HEK293T (cell line): ENCODE measurements around the gene HOXA7.

Experiments used
- CTCF ChIA-PET: fragments of 350-600 bp; formaldehyde crosslinking; extraction: SDS; loops from one replicate; lab custom pipeline; 2021; ENCODE audit warnings: antibody characterized with exemption, inconsistent platforms; lab: Yijun Ruan, JAX
- POLR2A ChIA-PET: fragments of 350-600 bp; formaldehyde crosslinking; extraction: SDS; loops from one replicate; lab custom pipeline; 2020; ENCODE audit warnings: antibody characterized with exemption, inconsistent platforms; lab: Yijun Ruan, JAX
- DNase-seq: peaks from one replicate; pipeline ENCODE4 v3.0.0; 2012; ENCODE audit warnings: mixed read lengths; ENCODE audit errors: extremely low spot score
- ARNT ChIP-seq: fragments of 450-650 bp; IDR thresholded peaks from 2 replicates; pipeline ENCODE4 v1.6.1; 2017; ENCODE audit warnings: mild to moderate bottlenecking
- BHLHE40 ChIP-seq: fragments of 450-650 bp; IDR thresholded peaks from 2 replicates; pipeline ENCODE4 v1.6.1; 2016; ENCODE audit warnings: mild to moderate bottlenecking, moderate library complexity, borderline replicate concordance
- CTBP1 ChIP-seq: fragments of 450-650 bp; IDR thresholded peaks from 2 replicates; pipeline ENCODE4 v1.6.1; 2016; ENCODE audit warnings: borderline replicate concordance
- ELF4 ChIP-seq: fragments of 450-650 bp; IDR thresholded peaks from 2 replicates; pipeline ENCODE4 v1.6.1; 2017; ENCODE audit warnings: antibody characterized with exemption
- FOXM1 ChIP-seq: fragments of 450-650 bp; IDR thresholded peaks from 2 replicates; pipeline ENCODE4 v1.6.1; 2017; ENCODE audit warnings: mild to moderate bottlenecking, borderline replicate concordance
- HDGF ChIP-seq: fragments of 450-650 bp; IDR thresholded peaks from 2 replicates; pipeline ENCODE4 v1.6.1; 2017; ENCODE audit warnings: antibody characterized with exemption, borderline replicate concordance
- L3MBTL2 ChIP-seq: fragments of 450-650 bp; conservative IDR thresholded peaks from 2 replicates; pipeline ENCODE4 v1.6.1; 2016; ENCODE audit warnings: mild to moderate bottlenecking
- LEF1 ChIP-seq: fragments of 450-650 bp; IDR thresholded peaks from 2 replicates; pipeline ENCODE4 v1.6.1; 2017; ENCODE audit warnings: mild to moderate bottlenecking, borderline replicate concordance
- NFRKB ChIP-seq: fragments of 450-650 bp; IDR thresholded peaks from 2 replicates; pipeline ENCODE4 v1.6.1; 2016; ENCODE audit warnings: mild to moderate bottlenecking, moderate library complexity
- PKNOX1 ChIP-seq: fragments of 450-650 bp; IDR thresholded peaks from 2 replicates; pipeline ENCODE4 v1.6.1; 2016
- SP1 ChIP-seq: fragments of 450-650 bp; IDR thresholded peaks from 2 replicates; pipeline ENCODE4 v1.6.1; 2017
- SUZ12 ChIP-seq: fragments of 450-650 bp; IDR thresholded peaks from 2 replicates; pipeline ENCODE4 v1.6.1; 2016; ENCODE audit warnings: mild to moderate bottlenecking
- TARDBP ChIP-seq: fragments of 450-650 bp; IDR thresholded peaks from 2 replicates; pipeline ENCODE4 v1.6.1; 2016
- ZNF384 ChIP-seq: fragments of 450-650 bp; IDR thresholded peaks from 2 replicates; pipeline ENCODE4 v1.6.1; 2016

HOXA7 gene

GRCh38 chr7:27148756-27149641 lies 7.5 kb downstream of the HOXA7 start:
- DNase-seq, result no peak
- POLR2A ChIA-PET, result interaction anchor here (0.7 to 17.5 kb wide), 20 partner anchors 8 to 952 kb away, joined by 3 to 367 read pairs (median 6); partner anchors contain the start of genes CBX3, HNRNPA2B1, HOXA10 and HOXA11
- TF ChIP-seq ARNT (peak; percentile 44; the same call in 1 of the 2 replicates), CTBP1 (peak; percentile 68; the same call in 1 of the 2 replicates), SP1 (no peak), PKNOX1 (peak; percentile 86)
- CTCF ChIA-PET, result interaction anchor here (0.7 to 2.0 kb wide), 5 partner anchors 12 to 784 kb away, joined by 3 to 10 read pairs (median 4); no protein-coding TSS in a partner anchor

GRCh38 chr7:27148031-27148755 lies 8.3 kb downstream of the HOXA7 start:
- TF ChIP-seq TARDBP (no peak), PKNOX1 (no peak), NFRKB (no peak)
- CTCF ChIA-PET, result interaction anchor here (0.7 to 0.9 kb wide), 2 partner anchors 13 to 783 kb away, joined by 3 to 4 read pairs; no protein-coding TSS in a partner anchor
- DNase-seq, result no peak
- POLR2A ChIA-PET, result interaction anchor here (0.7 to 17.5 kb wide), 15 partner anchors 7 to 951 kb away, joined by 3 to 367 read pairs (median 7); partner anchors contain the start of genes CBX3, HNRNPA2B1, HOXA10 and HOXA11

- no peak for DNase-seq
- TF ChIP-seq BHLHE40 (no peak), SP1 (no peak), ARNT (0 out of 2 replicates have a peak, but pooled peaks have one; percentile 11), L3MBTL2 (peak; percentile 52), HDGF (no peak), SUZ12 (no peak), NFRKB (no peak)
- CTCF ChIA-PET, result interaction anchor here (0.7 to 4.9 kb wide), 3 partner anchors 13 to 424 kb away, joined by 3 to 20 read pairs (median 3); no protein-coding TSS in a partner anchor
- POLR2A ChIA-PET, result interaction anchor here (1.2 to 17.5 kb wide), 13 partner anchors 7 to 951 kb away, joined by 4 to 367 read pairs (median 7); partner anchors contain the start of genes CBX3, HNRNPA2B1, HOXA10 and HOXA11
Observed at GRCh38 chr7:27147199-27148030, 9.1 kb downstream of the HOXA7 start, which contains the start of gene HOXA6. Gene HOXA6, minus strand, starts transcription at chr7:27147774. Its CDS starts 25 bp downstream, at chr7:27147749.

GRCh38 chr7:27146491-27147198 lies 9.8 kb downstream of the HOXA7 start:
- ChIA-PET CTCF (interaction anchor here (0.7 to 4.9 kb wide), 2 partner anchors 15 to 424 kb away, joined by 3 to 20 read pairs; no protein-coding TSS in a partner anchor), POLR2A (interaction anchor here (0.6 to 17.5 kb wide), 8 partner anchors 10 to 950 kb away, joined by 3 to 367 read pairs (median 8); partner anchors contain the start of genes CBX3, HNRNPA2B1, HOXA10 and HOXA11)
- no peak for TF ChIP-seq ZNF384
- TF ChIP-seq NFRKB, result no peak
- 0 out of 2 replicates have a peak, but pooled peaks have one; percentile 23 for TF ChIP-seq ELF4
- DNase-seq, result no peak

GRCh38 chr7:27145914-27146412 lies 10.5 kb downstream of the HOXA7 start:
- ChIA-PET CTCF (interaction anchor here (4.9 kb wide), 1 partner anchor 16 kb away, joined by 20 read pairs; no protein-coding TSS in a partner anchor), POLR2A (interaction anchor here (0.9 to 17.5 kb wide), 5 partner anchors 11 to 946 kb away, joined by 4 to 367 read pairs (median 11); partner anchors contain the start of genes CBX3, HNRNPA2B1, HOXA10 and HOXA7)
- no peak for TF ChIP-seq L3MBTL2
- no peak for TF ChIP-seq ARNT
- no peak for TF ChIP-seq FOXM1
- TF ChIP-seq ELF4, result no peak
- TF ChIP-seq NFRKB, result no peak
- no peak for TF ChIP-seq HDGF
- no peak for TF ChIP-seq PKNOX1
- no peak for TF ChIP-seq SP1
- no peak for TF ChIP-seq LEF1
- no peak for TF ChIP-seq CTBP1
- DNase-seq, result no peak
